ENCODE results near the gene EFHB. TPM values are rescaled to one million over a fixed set of nuclear protein-coding genes. Genes with fewer than 3 reads are reported as not detected.
"Not testable (repeated sequence)": the region's sequence is repeated elsewhere in the genome, so short reads cannot be mapped to it uniquely, and the experiment has no call there.

EFHB gene, protein sequence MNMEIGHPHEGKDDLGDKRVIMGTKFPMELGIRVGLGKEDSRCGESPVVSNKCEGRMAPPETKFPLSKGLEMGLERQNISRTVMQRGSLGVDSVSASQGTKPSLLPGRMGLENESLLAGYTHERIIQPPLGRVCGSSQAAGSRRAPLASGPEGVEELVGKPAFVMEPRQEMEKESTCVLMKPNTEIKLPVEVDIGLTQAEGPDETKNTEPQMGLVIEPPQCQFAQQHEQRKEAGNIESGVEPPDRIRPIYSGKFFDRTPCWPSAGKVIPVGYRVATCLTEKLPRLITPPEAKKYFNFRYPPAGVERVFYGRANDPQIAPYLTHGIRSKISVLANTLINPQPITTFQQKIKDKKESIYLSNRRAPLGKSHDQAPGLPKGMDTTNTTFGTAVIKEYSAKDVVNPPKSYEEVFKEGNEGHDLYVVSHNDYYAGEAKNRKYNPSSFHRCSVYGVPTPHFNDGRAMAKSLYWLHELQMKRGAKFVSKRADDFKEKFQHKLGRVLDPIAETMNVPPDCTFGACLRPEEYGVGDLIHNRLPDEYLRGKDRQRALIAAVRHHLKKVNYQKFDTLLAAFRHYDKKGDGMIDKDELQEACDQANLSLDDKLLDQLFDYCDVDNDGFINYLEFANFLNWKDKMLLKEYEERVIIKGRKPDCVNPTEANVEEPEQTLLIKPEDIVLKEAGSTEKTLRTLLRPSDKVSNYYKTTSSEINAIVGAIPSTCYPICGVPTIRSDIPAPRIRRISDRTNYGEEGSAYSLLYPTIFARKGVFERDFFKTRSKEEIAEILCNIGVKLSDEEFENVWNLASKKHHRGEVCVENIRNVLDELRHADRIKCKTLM
- total RNA-seq: 1 to 10 TPM in 5 of 8 experiments, under 1 TPM in 3; 0.49 to 5.4 (median 1.7) TPM

DNA sequence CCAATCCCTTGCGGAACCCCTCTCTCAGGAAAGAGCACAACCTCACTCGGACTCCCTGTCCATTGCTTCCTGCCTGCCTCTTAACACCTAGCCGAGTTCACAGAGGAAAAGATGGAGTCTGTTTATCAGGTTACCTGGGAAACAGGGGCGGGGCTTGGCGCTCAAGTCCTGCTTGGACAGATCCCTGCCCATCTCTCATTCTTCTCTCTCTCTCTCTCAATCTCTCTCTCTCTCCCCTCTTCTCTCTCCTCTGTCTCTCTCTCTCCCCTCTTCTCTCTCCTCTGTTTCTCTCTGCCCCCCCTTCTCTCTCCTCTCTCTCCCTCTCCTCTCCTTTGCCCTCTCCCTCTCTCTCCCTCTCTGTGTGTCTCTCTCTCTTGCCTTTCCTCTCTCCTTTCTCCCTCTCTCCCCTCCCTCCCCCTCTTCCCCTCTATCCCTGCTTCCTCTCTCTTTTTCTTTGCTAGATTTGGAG lies at the start of gene EFHB:
EFHB (minus strand) TSS at position 120 of the 469 bp plus-strand sequence. CDS start 199 bp downstream, outside the sequence.
- H3K4me3 ChIP-seq: no peak within 1 kb of the TSS
- no peak within 1 kb of the TSS for H3K27ac ChIP-seq
- peak; percentile 32 to 77 (median 42) for ATAC-seq (replicated peaks in 6 of 8)
- peaks cover 0 to 7% of the 10 kb centered on the region in 2 donors for H3K4me1 ChIP-seq (replicated peaks in 1 of 2)
- WGBS, 10 experiments: 40 to 100% (median 50%) methylated on average over 1 to 5 of the region's 5 CpGs; no CpG with 5 or more reads in 1 of the 10 experiments
- in situ Hi-C loops (cut with MboI; ENCODE audit: low pct_unique_long_range_greater_than_20kb in 2 of 9, low sequenced_read_pairs in 9 of 9, unreplicated experiment in 9 of 9): no loop called here

- H3K4me3 ChIP-seq: no peak overlapping the region
- in situ Hi-C loops (cut with MboI; ENCODE audit: low pct_unique_long_range_greater_than_20kb in 2 of 9, low sequenced_read_pairs in 9 of 9, unreplicated experiment in 9 of 9): no loop called here
- no peaks in the 10 kb centered on the region for H3K4me1 ChIP-seq (replicated peaks in 1 of 2)
- 9 to 100% (median 91%) methylated on average over 1 to 3 of the region's 3 CpGs; no CpG with 5 or more reads in 1 of the 10 experiments for WGBS, 10 experiments
- H3K27ac ChIP-seq: no peak overlapping the region
- peak in 3 of 8 experiments; percentile 32 to 77 (median 56) for ATAC-seq (replicated peaks in 6 of 8)
These were observed 38.0 kb upstream of the EFHB start for GRCh38 chr3:19972054-19972453.

- no peaks in the 10 kb centered on the region for H3K4me1 ChIP-seq (replicated peaks in 1 of 2)
- H3K27ac ChIP-seq: no peak overlapping the region
- no peak for ATAC-seq (replicated peaks in 6 of 8)
- no peak overlapping the region for H3K4me3 ChIP-seq
- 71 to 100% (median 93%) methylated on average over 1 to 8 of the region's 8 CpGs; no CpG with 5 or more reads in 1 of the 10 experiments for WGBS, 10 experiments
- in situ Hi-C loops (cut with MboI; ENCODE audit: low pct_unique_long_range_greater_than_20kb in 2 of 9, low sequenced_read_pairs in 9 of 9, unreplicated experiment in 9 of 9): no loop called here
These were observed 36.3 kb upstream of the EFHB start for GRCh38 chr3:19970327-19970726.

DNA sequence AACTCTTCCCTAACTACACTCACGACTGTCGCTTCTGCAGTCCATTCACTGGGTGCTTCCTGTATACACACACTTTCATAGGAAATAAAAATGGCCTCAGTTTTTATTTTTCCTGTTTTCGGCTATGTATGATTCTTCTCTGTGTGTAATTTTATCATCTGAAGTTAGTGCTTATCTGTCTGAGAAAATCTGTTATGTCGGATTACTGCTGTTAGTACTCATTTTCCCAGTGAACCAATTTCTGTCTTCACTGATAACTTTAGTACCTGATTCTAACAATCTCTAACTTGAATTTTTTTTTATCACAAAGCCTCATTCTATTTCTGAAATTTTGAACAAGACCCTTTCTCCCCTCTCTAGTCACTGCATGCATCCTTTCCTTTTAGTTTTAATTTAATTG lies 33.8 kb upstream of the EFHB start:
- 88 to 100% (median 95%) methylated on average over 1 to 4 of the region's 4 CpGs for WGBS, 10 experiments
- Histone ChIP-seq H3K27ac (no peak overlapping the region), H3K4me1 (replicated peaks in 1 of 2) (no peaks in the 10 kb centered on the region), H3K4me3 (no peak overlapping the region)
- ATAC-seq (replicated peaks in 6 of 8): no peak
- in situ Hi-C loops (cut with MboI; ENCODE audit: low pct_unique_long_range_greater_than_20kb in 2 of 9, low sequenced_read_pairs in 9 of 9, unreplicated experiment in 9 of 9): no loop called here

- Histone ChIP-seq H3K4me1 (replicated peaks in 1 of 2) (no peaks in the 10 kb centered on the region), H3K27ac (no peak overlapping the region), H3K4me3 (no peak overlapping the region)
- in situ Hi-C loops (cut with MboI; ENCODE audit: low pct_unique_long_range_greater_than_20kb in 2 of 9, low sequenced_read_pairs in 9 of 9, unreplicated experiment in 9 of 9): no loop called here
- 78 to 100% (median 89%) methylated on average over 2 to 6 of the region's 6 CpGs; no CpG with 5 or more reads in 2 of the 10 experiments for WGBS, 10 experiments
- ATAC-seq (replicated peaks in 6 of 8): no peak
These were observed 33.2 kb upstream of the EFHB start for GRCh38 chr3:19967208-19967607.

GRCh38 chr3:19961960-19962359 lies 27.9 kb upstream of the EFHB start:
- WGBS, 10 experiments: 89 to 100% (median 100%) methylated on average over 1 to 4 of the region's 4 CpGs; no CpG with 5 or more reads in 4 of the 10 experiments
- H3K27ac ChIP-seq: no peak overlapping the region
- in situ Hi-C loops (cut with MboI; ENCODE audit: low pct_unique_long_range_greater_than_20kb in 2 of 9, low sequenced_read_pairs in 9 of 9, unreplicated experiment in 9 of 9): no loop called here
- no peak overlapping the region for H3K4me3 ChIP-seq
- ATAC-seq (replicated peaks in 6 of 8): no peak
- H3K4me1 ChIP-seq (replicated peaks in 1 of 2): no peaks in the 10 kb centered on the region

- H3K27ac ChIP-seq: no peak overlapping the region
These were observed 26.7 kb upstream of the EFHB start for GRCh38 chr3:19960696-19961095.

DNA sequence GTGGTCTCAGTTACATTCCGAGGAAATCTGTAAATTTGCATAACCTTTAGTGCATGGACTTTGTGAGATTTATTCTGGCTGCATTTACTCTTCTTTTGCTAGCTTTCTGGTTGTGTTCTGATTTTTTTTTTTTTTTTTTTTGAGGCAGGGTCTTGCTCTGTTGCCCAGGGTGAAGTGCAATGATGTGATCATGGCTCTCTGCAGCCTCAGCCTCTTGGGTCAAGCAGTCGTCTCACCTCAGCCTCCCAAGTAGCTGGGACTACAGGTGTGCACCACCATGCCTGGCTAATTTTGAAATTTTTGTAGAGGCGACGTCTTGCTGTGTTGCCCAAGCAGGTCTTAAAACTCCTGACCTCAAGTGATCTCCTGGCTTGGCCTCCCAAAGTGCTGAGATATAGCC lies 25.5 kb upstream of the EFHB start:
- in situ Hi-C loops (cut with MboI; ENCODE audit: low pct_unique_long_range_greater_than_20kb in 2 of 9, low sequenced_read_pairs in 9 of 9, unreplicated experiment in 9 of 9): no loop called here

More at GRCh38 chr3:19960696-19961095, 26.7 kb upstream of the EFHB start:
- ATAC-seq (replicated peaks in 6 of 8): no peak
- Histone ChIP-seq H3K4me3 (no peak overlapping the region), H3K4me1 (replicated peaks in 1 of 2) (no peaks in the 10 kb centered on the region)
- WGBS, 10 experiments: 68 to 100% (median 88%) methylated on average over 1 to 4 of the region's 4 CpGs
- in situ Hi-C loops (cut with MboI; ENCODE audit: low pct_unique_long_range_greater_than_20kb in 2 of 9, low sequenced_read_pairs in 9 of 9, unreplicated experiment in 9 of 9): no loop called here

GRCh38 chr3:19957354-19957753 lies 23.3 kb upstream of the EFHB start:
- 80 to 100% (median 99%) methylated on average over 1 to 9 of the region's 9 CpGs; no CpG with 5 or more reads in 3 of the 10 experiments for WGBS, 10 experiments
- H3K4me3 ChIP-seq; H3K4me1 ChIP-seq (replicated peaks in 1 of 2); H3K27ac ChIP-seq; in situ Hi-C loops (cut with MboI; ENCODE audit: low pct_unique_long_range_greater_than_20kb in 2 of 9, low sequenced_read_pairs in 9 of 9, unreplicated experiment in 9 of 9): not testable (repeated sequence)
- peak in 1 of 8 experiments; percentile 28 for ATAC-seq (replicated peaks in 6 of 8)

More for the DNA sequence above, 25.5 kb upstream of the EFHB start:
- no peaks in the 10 kb centered on the region for H3K4me1 ChIP-seq (replicated peaks in 1 of 2)
- no peak overlapping the region for H3K27ac ChIP-seq
- ATAC-seq (replicated peaks in 6 of 8): no peak
- H3K4me3 ChIP-seq: no peak overlapping the region
- 63 to 100% (median 96%) methylated on average over 1 to 4 of the region's 4 CpGs; no CpG with 5 or more reads in 2 of the 10 experiments for WGBS, 10 experiments

GRCh38 chr3:19954676-19955075 lies 20.7 kb upstream of the EFHB start:
- no peak for ATAC-seq (replicated peaks in 6 of 8)
- Histone ChIP-seq H3K4me1 (replicated peaks in 1 of 2) (peaks cover 0 to 2% of the 10 kb centered on the region in 2 donors), H3K27ac (no peak overlapping the region), H3K4me3 (no peak overlapping the region)
- in situ Hi-C loops (cut with MboI; ENCODE audit: low pct_unique_long_range_greater_than_20kb in 2 of 9, low sequenced_read_pairs in 9 of 9, unreplicated experiment in 9 of 9): no loop called here
- WGBS, 10 experiments: 88 to 100% (median 100%) methylated on average over 2 to 4 of the region's 4 CpGs; no CpG with 5 or more reads in 2 of the 10 experiments

GRCh38 chr3:19950316-19950715 lies 16.3 kb upstream of the EFHB start:
- H3K4me1 ChIP-seq (replicated peaks in 1 of 2): peaks cover 11 to 26% of the 10 kb centered on the region in 2 donors
- in situ Hi-C loops (cut with MboI; ENCODE audit: low pct_unique_long_range_greater_than_20kb in 2 of 9, low sequenced_read_pairs in 9 of 9, unreplicated experiment in 9 of 9): no loop called here
- WGBS, 10 experiments: 44 to 92% (median 82%) methylated on average over 1 to 2 of the region's 2 CpGs; no CpG with 5 or more reads in 4 of the 10 experiments
- no peak for ATAC-seq (replicated peaks in 6 of 8)
- no peak overlapping the region for H3K4me3 ChIP-seq
- no peak overlapping the region for H3K27ac ChIP-seq

- H3K4me3 ChIP-seq: peak overlapping the region; percentile 60 to 95 (median 64)
- in situ Hi-C loops (cut with MboI; ENCODE audit: low pct_unique_long_range_greater_than_20kb in 2 of 9, low sequenced_read_pairs in 9 of 9, unreplicated experiment in 9 of 9): no loop called here
- H3K27ac ChIP-seq: peak overlapping the region; percentile 94 to 98
- WGBS, 10 experiments: 0 to 4% (median 0%) methylated on average over 1 to 2 of the region's 2 CpGs; no CpG with 5 or more reads in 3 of the 10 experiments
- H3K4me1 ChIP-seq (replicated peaks in 1 of 2): peaks cover 11 to 26% of the 10 kb centered on the region in 2 donors
- ATAC-seq (replicated peaks in 6 of 8): no peak
These were observed 14.2 kb upstream of the EFHB start for GRCh38 chr3:19948226-19948591.
